HG03565 (cell line): ENCODE data around the gene CCL24.
"Not testable (repeated sequence)": the region's sequence is repeated elsewhere in the genome, so short reads cannot be mapped to it uniquely, and the experiment has no call there.

Source experiments
- ATAC-seq: cut with Tn5 transposase; IDR thresholded peaks from one replicate; pipeline ENCODE4 v1.9.1; 2021; ENCODE audit warnings: mild to moderate bottlenecking, moderate library complexity; ENCODE audit not compliant: unreplicated experiment

CCL24 gene

DNA sequence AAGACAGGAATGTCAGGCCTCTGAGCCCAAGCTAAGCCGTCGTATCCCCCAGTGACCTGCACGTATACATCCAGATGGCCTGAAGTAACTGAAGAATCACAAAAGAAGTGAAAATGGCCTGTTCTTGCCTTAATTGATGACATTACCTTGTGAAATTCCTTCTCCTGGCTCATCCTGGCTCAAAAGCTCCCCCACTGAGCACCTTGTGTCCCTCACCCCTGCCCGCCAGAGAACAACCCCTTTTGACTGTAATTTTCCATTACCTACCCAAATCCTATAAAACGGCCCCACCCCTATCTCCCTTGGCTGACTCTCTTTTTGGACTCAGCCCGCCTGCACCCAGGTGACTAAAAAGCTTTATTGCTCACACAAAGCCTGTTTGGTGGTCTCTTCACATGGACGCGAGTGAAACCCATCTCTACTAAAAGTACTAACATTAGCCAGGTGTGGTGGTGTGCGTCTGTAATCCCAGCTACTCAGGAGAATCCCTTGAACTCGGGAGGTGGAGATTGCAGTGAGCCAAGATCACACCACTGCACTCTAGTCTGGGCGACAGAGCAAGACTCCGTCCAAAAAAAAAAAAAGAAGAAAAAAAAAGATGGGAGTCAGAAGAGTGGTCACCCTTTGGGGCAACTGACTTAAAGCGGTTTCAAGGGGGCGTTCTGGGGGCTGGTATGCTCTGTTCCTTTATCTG lies 25.3 kb downstream of the CCL24 start:
- ATAC-seq: not testable (repeated sequence)

DNA sequence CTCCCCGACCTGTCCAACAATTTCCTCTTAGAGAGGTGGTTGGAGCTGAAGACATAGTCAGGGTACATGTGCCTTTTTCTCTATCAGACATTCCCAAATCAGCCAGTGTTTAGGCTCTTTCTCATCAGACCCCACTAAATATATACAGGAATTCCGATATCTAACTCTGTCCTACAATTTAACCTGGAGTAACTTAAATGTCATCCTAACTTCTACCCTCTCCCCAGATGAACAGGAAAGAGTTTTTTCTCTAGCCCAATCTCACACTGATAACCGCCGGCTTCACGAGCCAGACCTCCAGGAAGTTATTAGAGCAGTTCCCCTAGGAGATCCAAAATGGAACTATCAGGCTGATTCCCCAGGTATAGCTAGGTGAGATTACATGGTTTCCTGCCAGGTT lies 30.5 kb downstream of the CCL24 start:
- not testable (repeated sequence) for ATAC-seq

DNA sequence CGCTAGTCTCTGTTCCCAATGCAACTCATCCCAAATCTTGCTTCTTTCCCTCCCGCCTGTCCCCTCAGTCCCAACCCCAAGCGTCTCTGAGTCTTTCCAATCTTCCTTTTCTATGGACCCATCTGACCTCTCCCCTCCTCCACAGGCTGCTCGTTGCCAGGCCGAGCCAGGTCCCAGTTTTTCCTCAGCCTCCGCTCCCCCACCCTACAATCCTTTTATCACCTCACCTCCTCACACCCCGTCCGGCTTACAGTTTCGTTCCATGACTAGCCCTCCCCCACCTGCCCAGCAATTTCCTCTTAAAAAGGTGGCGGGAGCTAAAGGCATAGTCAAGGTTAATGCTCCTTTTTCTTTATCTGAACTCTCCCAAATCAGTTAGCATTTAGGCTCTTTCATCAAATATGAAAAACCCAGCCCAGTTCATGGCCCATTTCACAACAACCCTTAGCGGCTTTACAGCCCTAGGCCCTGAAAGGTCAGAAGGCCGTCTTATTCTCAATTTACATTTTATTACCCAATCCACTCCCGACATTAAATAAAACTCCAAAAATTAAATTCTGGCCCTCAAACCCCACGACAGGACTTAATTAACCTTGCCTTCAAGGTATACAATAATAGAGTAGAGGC lies 32.8 kb downstream of the CCL24 start:
- not testable (repeated sequence) for ATAC-seq

DNA sequence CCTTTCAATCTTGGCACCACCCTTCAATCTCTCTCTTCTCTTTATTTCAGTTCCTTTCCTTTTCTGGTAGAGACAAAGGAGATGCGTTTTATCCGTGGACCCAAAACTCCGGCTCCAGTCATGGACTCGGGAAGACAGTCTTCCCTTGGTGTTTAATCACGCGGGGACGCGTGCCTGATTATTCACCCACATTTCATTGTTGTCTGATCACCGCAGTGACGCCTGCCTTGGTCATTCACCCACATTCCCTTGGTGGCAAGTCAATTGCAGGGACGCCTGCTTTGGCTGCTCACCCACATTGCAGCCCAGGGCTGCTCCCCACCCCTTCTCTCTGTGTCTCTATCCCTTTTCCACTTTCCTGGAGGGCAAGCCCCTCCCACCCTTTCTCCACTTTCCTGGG lies 34.1 kb downstream of the CCL24 start:
- ATAC-seq: not testable (repeated sequence)

DNA sequence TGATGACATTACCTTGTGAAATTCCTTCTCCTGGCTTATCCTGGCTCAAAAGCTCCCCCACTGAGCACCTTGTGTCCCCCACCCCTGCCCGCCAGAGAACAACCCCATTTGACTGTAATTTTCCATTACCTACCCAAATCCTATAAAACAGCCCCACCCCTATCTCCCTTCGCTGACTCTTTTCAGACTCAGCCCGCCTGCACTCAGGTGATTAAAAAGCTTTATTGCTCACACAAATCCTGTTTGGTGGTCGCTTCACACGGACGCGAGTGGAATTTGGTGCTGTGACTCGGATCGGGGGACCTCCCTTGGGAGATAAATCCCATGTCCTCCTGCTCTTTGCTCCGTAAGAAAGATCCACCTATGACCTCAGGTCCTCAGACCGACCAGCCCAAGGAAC lies 34.6 kb downstream of the CCL24 start:
- ATAC-seq: not testable (repeated sequence)

DNA sequence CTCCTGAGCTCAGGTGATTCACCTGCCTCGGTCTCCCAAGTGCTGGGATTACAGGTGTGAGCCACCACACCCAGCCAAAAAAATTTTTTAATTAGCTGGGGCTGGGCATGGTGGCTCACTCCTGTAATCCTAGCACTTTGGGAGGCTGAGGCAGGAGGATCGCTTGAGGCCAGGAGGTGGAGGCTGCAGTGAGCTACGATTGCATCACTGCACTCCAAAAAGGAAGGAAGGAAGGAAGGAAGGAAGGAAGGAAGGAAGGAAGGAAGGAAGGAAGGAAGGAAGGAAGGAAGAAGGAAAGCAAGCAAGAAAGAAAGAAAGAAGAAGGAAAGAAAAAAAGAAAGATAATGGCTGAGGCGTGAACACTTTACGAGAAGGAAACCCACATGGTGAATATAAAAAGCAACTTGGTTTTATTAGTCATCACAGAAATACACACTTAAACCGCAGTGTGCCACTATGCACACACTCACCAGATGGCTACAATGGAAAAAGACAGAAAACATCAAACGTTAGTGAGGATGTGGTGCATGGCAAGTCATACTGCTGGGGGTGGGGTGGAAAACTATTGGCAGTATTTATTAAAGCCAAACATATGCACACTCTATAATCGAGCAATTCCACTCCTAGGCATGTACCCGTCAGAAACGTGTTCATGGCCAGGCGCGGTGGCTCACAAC lies 37.2 kb downstream of the CCL24 start:
- ATAC-seq: no peak

DNA sequence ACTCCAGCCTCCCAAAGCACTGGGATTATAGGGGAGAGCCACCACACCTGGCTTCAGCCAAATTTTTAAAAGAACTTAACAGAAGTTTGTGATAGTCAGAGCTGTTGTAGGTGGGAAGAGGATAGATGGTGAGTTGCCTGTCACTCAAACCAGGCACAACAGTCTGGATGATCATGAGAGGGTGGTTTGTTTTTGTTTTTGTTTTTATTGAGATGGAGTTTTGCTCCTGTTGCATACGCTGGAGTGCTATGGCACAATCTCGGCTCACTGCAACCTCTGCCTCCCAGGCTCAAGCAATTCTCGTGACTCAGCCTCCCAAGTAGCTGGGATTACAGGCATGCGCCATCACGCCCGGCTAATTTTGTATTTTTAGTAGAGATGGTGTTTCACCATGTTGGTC lies 39.6 kb downstream of the CCL24 start:
- not testable (repeated sequence) for ATAC-seq

DNA sequence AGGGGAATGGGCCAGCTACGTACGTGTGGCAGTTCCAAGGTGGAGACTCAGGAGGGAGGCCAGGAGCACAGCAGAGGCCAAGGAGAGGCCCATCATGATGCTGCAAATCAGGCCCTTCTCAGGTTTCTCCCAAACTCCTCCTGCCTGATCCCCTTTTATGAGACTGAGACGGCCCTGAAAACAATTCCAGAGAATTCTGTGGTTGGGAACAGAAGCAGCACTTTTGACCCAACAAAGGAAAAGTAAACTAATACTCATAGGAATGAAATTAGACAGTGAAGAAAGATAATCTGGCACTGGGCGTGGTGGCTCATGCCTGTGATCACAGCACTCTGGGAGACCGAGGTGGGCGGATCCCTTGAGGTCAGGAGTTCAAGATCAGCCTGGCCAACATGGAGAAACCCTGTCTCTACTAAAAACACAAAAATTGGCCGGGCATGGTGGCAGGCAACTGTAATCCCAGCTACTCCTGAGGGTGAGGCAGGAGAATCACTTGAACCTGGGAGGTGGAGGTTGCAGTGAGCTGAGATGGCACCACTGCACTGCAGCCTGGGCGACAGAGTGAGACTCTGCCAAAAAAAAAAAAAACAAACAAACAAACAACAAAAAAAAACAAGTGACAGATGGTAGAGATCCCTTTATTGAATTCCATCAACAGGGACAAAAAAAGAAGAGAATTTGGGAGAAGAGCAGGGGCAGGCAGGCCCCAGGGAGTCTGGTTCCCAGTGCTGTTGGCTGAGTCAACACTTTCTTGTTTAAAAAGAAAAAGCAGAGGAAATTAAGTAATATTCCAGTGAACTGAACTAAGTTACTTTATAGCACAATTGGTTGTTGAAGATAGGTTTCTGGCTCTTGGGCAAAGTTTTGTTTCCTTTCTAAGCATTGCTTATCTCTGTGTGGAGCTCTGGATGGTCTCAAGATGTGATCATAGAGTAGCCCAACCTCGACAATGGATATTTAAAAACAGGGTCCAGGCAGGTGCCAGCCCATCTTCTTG lies 41.2 kb downstream of the CCL24 start, which contains the start of gene CCL26:
Gene CCL26, minus strand, starts transcription at position 131 of the 997 bp plus-strand sequence. Its CDS starts 35 bp downstream, at position 96.
- no peak for ATAC-seq

DNA sequence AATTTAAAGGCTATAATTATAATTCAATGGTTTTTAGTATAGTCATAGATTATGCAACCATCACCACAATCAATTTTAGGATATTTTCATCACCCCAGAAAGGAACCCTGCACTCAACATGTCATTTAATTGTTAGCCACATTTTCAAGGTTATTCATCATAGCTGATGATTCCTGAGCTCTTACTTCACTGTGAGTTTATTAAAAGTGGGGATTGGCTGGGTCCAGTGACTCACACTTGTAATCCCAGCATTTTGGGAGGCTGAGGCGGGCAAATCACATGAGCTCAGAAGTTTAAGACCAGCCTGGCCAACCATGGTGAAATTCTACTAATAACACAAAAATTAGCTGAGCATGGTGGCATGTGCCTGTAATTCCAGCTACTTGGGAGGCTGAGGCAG lies 42.4 kb downstream of the CCL24 start:
- no peak for ATAC-seq

DNA sequence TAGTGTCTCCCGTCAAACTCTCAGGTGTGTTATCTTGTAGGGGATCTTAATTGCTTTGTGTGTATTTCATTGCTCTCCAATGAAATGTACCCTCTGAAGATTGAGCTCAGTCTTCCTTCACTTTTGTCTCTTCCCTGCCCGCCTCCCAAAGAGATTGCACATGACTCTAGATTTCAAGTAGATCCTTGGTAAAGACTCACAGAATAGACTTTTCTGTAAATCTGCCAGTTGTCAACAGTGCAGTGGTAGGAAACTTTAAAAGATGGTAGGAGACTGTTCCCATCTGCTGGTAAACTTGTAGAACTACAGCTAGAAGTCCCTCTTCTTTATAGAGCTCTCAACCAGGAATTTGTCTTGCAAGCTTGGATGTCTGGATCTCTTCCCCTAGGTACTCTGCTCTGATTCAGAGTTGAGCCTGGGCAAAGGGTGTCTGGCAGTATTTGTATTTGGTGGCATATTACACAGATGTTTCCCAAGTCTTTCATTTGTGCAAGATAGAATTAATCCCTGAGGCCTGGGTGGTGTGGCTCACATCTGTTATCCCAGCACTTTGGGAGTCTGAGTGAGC lies 51.2 kb downstream of the CCL24 start:
- ATAC-seq: no peak

DNA sequence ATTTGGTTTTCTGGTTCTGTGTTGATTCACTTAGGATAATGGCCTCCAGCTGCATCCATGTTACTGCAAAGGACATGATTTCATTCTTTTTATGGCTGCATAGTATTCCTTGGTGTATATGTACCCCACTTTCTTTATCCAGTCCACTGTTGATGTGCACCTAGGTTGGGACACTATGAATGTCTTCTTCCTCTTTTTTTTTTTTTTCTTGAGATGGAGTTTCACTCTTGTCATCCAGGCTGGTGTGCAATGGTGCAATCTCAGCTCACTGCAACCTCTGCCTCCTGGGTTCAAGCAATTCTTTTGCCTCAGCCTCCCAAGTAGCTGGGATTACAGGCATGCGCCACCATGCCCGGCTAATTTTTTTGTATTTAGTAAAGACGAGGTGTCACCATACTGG lies 51.8 kb downstream of the CCL24 start:
- not testable (repeated sequence) for ATAC-seq
